MG63 (cell line): ENCODE results near the gene THSD4. TPM values are rescaled to one million over a fixed set of nuclear protein-coding genes. Genes with fewer than 3 reads are reported as not detected.
"Not testable (repeated sequence)": the region's sequence is repeated elsewhere in the genome, so short reads cannot be mapped to it uniquely, and the experiment has no call there.

Experiments
- DNase-seq: peaks from one replicate; pipeline ENCODE4 v3.0.0-alpha.2; 2020
- H3K27me3 ChIP-seq: fragments of 250-450 bp; sonication (Bioruptor Pico); 2 replicates; pipeline ENCODE4 v1.5.1; 2020; ENCODE audit warnings: mild to moderate bottlenecking, moderate library complexity
- H3K36me3 ChIP-seq: fragments of 250-450 bp; sonication (Bioruptor Pico); 2 replicates; pipeline ENCODE4 v1.5.1; 2020; ENCODE audit warnings: mild to moderate bottlenecking, moderate library complexity
- H3K4me3 ChIP-seq: fragments of 250-450 bp; sonication (Bioruptor Pico); 2 replicates; pipeline ENCODE4 v1.5.1; 2020; ENCODE audit warnings: mild to moderate bottlenecking, moderate library complexity
- H3K9me3 ChIP-seq: fragments of 250-450 bp; sonication (Bioruptor Pico); 2 replicates; pipeline ENCODE4 v1.5.1; 2020; ENCODE audit warnings: mild to moderate bottlenecking, moderate library complexity
- total RNA-seq: library from RNA; depleted of rRNA; stranded (reverse); fragments of >200 nt; shearing (Covaris generic); gene quantifications from 2 replicates; pipeline ENCODE4 v1.2.3, GENCODE V29; 2014; ENCODE audit warnings: low replicate concordance

Gene THSD4
- total RNA-seq, 1 experiment from 2014 or later: 10.2 TPM

- H3K36me3 ChIP-seq: no peaks in the 10 kb centered on the region
- DNase-seq: no peak
- no peak overlapping the region for H3K4me3 ChIP-seq
- no peaks in the 10 kb centered on the region for H3K9me3 ChIP-seq
- no peaks in the 10 kb centered on the region for H3K27me3 ChIP-seq
Measured at GRCh38 chr15:71657141-71657540, 541.9 kb downstream of the THSD4 start.

- no peaks in the 10 kb centered on the region for H3K9me3 ChIP-seq
- no peak for DNase-seq
- no peak overlapping the region for H3K4me3 ChIP-seq
- H3K27me3 ChIP-seq: no peaks in the 10 kb centered on the region
- no peaks in the 10 kb centered on the region for H3K36me3 ChIP-seq
Measured at GRCh38 chr15:71658036-71658435, 542.8 kb downstream of the THSD4 start.

DNA sequence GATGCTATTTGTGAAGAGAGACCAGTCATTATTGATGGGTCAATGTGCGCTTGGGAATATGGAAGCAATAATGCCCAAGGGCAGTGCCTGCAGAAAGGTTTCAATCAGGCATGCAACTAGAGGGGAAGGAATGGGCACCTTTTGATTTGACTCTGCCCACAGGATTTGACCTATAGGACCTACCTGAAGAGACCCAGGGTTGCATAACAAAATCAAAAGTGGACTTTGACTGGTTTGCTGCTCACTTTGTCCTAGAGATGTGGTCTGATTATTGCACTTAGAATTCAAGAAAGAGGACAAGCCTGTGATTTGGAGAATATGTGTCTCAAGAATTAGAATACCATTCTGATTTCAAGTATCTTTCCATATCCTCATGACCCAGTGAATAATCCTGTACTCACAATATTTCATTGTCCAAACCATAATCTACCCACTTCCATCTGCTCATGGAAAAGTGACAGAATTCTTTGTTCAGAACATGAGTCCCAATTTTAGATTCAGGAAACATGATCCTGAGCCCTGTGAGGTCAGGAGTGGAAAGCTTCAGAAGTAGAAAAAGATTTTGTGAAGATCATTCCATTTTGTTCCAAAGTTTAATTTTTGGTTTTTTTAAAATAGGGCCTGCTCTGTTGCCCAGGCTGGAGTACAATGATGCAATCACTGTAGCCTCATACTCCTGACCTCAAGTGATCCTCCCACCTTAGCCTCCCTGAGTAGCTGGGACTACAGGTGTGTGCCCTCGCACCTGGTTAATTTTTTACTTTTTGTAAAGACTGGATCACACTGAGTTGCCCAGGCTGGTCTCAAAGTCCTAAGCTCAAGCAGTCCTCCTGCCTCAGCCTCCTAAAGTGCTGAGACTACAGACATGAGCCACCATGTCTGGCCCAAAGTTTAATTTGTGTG is 543.8 kb downstream of the THSD4 start:
- H3K36me3 ChIP-seq: no peaks in the 10 kb centered on the region
- no peaks in the 10 kb centered on the region for H3K9me3 ChIP-seq
- no peak for DNase-seq
- no peaks in the 10 kb centered on the region for H3K27me3 ChIP-seq
- no peak overlapping the region for H3K4me3 ChIP-seq

DNA sequence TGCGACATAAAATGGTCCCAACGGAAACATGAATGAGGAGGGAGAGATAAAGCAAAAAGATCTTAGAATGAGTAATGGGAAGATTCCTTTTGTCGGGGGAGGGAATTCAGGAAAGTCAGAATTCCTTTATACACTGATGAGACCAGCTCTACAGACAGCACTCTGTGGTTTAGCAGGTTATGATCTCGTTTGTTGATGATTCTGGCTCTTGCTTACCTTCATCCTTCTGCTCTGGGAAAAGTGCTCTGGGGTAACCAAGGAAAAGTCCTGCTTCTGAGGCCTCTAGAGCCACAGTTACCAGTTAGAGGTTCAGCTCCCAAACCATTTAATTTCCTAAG is 544.4 kb downstream of the THSD4 start:
- no peaks in the 10 kb centered on the region for H3K27me3 ChIP-seq
- DNase-seq: no peak
- no peaks in the 10 kb centered on the region for H3K36me3 ChIP-seq
- no peak overlapping the region for H3K4me3 ChIP-seq
- no peaks in the 10 kb centered on the region for H3K9me3 ChIP-seq

- no peaks in the 10 kb centered on the region; the same call in 1 of the 2 replicates for H3K9me3 ChIP-seq
- H3K36me3 ChIP-seq: no peaks in the 10 kb centered on the region
- H3K4me3 ChIP-seq: no peak overlapping the region
- no peak for DNase-seq
- H3K27me3 ChIP-seq: no peaks in the 10 kb centered on the region
Measured at GRCh38 chr15:71660501-71660900, 545.2 kb downstream of the THSD4 start.

GRCh38 chr15:71662306-71662705 is 547.0 kb downstream of the THSD4 start:
- Histone ChIP-seq H3K9me3 (no peaks in the 10 kb centered on the region; the same call in 1 of the 2 replicates), H3K4me3 (no peak overlapping the region), H3K36me3 (no peaks in the 10 kb centered on the region), H3K27me3 (no peaks in the 10 kb centered on the region)
- DNase-seq: no peak

DNA sequence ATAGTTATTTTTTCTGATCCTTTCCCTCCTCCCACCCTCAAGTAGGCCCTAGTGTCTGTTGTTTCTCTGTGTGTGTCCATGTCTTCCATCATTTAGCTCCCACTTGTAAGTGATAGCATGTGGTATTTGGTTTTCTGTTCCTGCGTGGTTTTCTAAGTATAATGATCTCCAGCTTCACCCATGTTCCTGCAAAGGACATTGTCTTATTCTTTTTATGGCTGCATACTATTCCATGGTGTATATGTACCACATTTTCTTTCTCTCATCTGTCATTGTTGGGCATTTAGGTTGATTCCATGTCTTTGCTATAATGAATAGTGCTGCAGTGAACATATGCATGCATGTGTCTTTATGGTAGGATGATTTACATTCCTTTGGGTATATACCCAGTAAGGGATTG is 549.4 kb downstream of the THSD4 start:
- no peaks in the 10 kb centered on the region for H3K27me3 ChIP-seq
- no peak for DNase-seq
- H3K9me3 ChIP-seq: no peaks in the 10 kb centered on the region; the same call in 1 of the 2 replicates
- H3K4me3 ChIP-seq: no peak overlapping the region
- no peaks in the 10 kb centered on the region for H3K36me3 ChIP-seq

GRCh38 chr15:71666763-71667620 is 551.7 kb downstream of the THSD4 start:
- Histone ChIP-seq H3K36me3 (no peaks in the 10 kb centered on the region), H3K9me3 (no peaks in the 10 kb centered on the region; the same call in 1 of the 2 replicates), H3K4me3 (no peak overlapping the region), H3K27me3 (no peaks in the 10 kb centered on the region)
- DNase-seq: no peak

DNA sequence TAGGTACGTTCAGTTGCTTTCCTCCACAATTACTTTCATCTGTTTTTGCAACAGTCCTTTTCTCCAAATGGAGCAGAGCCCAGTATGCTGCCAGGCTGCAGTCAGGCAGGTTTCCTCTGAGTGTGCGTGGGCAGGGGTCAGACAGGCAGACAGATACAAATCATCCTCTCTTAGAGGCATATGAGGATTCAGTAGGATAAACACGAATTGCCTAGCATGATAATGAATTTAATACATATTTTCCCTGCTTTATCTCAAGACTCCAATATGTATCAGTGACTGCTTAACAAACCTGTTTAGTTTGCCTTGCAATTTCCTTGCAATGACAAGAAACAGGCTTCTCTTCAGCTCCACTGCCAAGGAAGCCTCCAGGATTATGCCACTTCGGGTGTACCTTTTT is 554.4 kb downstream of the THSD4 start:
- Histone ChIP-seq H3K9me3 (no peaks in the 10 kb centered on the region; the same call in 1 of the 2 replicates), H3K4me3 (no peak overlapping the region), H3K27me3 (no peaks in the 10 kb centered on the region), H3K36me3 (no peaks in the 10 kb centered on the region)
- DNase-seq: no peak

DNA sequence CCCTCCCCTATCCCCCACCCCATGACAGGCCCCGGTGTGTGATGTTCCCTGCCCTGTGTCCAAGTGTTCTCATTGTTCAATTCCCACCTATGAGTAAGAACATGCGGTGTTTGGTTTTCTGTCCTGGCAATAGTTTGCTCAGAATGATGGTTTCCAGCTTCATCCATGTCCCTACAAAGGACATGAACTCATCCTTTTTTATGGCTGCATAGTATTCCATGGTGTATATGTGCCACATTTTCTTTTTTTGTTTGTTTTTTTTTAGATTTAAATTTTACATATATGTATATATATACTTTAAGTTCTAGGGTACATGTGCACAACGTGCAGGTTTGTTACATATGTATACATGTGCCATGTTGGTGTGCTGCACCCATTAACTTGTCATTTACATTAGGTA is 555.0 kb downstream of the THSD4 start:
- not testable (repeated sequence) for H3K4me3 ChIP-seq, H3K27me3 ChIP-seq, H3K9me3 ChIP-seq

GRCh38 chr15:71674354-71674753 is 559.1 kb downstream of the THSD4 start:
- H3K27me3 ChIP-seq: no peaks in the 10 kb centered on the region
- no peaks in the 10 kb centered on the region; the same call in 1 of the 2 replicates for H3K9me3 ChIP-seq

More for the DNA sequence above, 555.0 kb downstream of the THSD4 start:
- H3K36me3 ChIP-seq, DNase-seq: not testable (repeated sequence)

GRCh38 chr15:71677352-71677751 is 562.1 kb downstream of the THSD4 start:
- H3K36me3 ChIP-seq: no peaks in the 10 kb centered on the region
- no peak for DNase-seq
- no peaks in the 10 kb centered on the region for H3K9me3 ChIP-seq
- H3K4me3 ChIP-seq: no peak overlapping the region
- no peaks in the 10 kb centered on the region for H3K27me3 ChIP-seq

More at GRCh38 chr15:71674354-71674753, 559.1 kb downstream of the THSD4 start:
- Histone ChIP-seq H3K4me3 (no peak overlapping the region), H3K36me3 (no peaks in the 10 kb centered on the region)
- no peak for DNase-seq

- no peak for DNase-seq
- H3K36me3 ChIP-seq: no peaks in the 10 kb centered on the region
- no peak overlapping the region for H3K4me3 ChIP-seq
Measured at GRCh38 chr15:71677766-71678165, 562.5 kb downstream of the THSD4 start.

DNA sequence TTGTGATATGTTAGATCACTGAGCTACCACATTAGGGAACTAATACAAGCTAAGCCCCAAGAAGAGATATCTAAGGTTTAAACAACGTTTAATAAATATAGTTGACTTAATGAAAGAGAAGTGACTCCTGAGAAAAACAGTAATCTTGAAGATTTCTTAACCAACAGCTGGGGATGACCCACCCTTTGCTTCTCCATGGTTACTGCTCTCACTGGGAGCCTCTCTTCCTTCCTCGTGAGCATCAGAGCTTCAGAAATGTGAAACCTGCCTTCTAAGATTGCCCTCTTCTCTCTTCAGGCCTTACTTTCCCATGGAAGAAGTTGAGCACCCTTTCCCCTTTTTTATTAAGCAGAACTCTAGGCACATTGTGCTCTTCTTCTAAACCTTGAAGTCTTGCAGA is 562.9 kb downstream of the THSD4 start:
- no peak overlapping the region for H3K4me3 ChIP-seq
- DNase-seq: no peak
- H3K36me3 ChIP-seq: no peaks in the 10 kb centered on the region
- H3K27me3 ChIP-seq: no peaks in the 10 kb centered on the region
- H3K9me3 ChIP-seq: no peaks in the 10 kb centered on the region

More at GRCh38 chr15:71677766-71678165, 562.5 kb downstream of the THSD4 start:
- no peaks in the 10 kb centered on the region for H3K27me3 ChIP-seq
- no peaks in the 10 kb centered on the region for H3K9me3 ChIP-seq

DNA sequence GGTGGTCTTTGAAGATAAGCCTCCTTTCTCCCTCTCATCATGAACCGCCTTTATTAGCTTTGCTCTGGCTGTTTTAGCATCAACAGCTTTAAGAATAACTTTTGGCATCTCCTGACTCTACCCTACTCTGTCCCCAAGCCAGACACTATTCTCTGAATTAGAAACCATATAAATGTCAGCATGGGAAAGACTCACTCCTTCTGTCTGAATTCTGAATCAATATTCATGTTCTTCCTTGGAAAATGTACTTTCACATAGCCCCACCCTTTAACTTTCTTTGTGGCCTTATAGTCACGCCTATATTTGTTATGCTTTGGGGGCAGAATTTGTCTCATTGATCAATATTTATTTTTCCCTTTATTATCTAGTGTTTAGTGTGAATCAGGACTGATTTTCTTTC is 563.3 kb downstream of the THSD4 start:
- Histone ChIP-seq H3K9me3 (no peaks in the 10 kb centered on the region), H3K27me3 (no peaks in the 10 kb centered on the region), H3K4me3 (no peak overlapping the region), H3K36me3 (no peaks in the 10 kb centered on the region)
- DNase-seq: no peak

GRCh38 chr15:71679223-71679792 is 564.0 kb downstream of the THSD4 start:
- no peak for DNase-seq
- no peaks in the 10 kb centered on the region for H3K27me3 ChIP-seq
- H3K9me3 ChIP-seq: no peaks in the 10 kb centered on the region
- H3K4me3 ChIP-seq: no peak overlapping the region
- H3K36me3 ChIP-seq: no peaks in the 10 kb centered on the region

DNA sequence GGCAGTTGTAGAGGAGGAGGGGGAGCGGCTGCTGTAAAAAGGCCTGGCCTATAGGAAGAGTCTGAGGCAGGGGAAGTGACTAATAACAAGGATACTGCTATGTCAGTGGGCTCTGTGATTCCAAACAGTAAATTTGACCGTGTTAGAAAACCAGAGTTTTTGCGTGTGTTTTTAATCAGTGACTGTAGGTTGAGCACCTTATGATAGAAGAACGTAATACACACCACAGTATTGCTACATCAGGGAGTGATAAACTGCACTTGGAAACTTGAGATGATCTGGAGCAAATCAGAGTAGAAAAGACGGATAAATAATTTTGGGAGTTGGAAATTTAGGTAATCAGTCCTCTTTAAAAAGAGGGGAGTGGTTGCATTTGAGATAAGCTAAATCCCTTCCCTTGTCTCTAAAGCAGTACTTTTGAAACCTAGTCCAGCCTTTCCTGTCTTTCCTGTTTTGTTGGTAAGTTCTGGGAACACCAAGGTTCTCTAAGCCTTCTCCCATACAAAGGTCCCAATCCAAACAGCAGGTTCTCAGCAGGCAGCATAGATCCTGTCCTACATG is 564.6 kb downstream of the THSD4 start:
- no peaks in the 10 kb centered on the region for H3K36me3 ChIP-seq
- H3K4me3 ChIP-seq: no peak overlapping the region
- no peaks in the 10 kb centered on the region for H3K27me3 ChIP-seq
- H3K9me3 ChIP-seq: no peaks in the 10 kb centered on the region
- no peak for DNase-seq
